GM12864 (cell line): ENCODE measurements around the gene NFU1.
"Not testable (repeated sequence)": the region's sequence is repeated elsewhere in the genome, so short reads cannot be mapped to it uniquely, and the experiment has no call there.

Experiments used
- DNase-seq: peaks from one replicate; pipeline ENCODE4 v3.0.0-alpha.2; 2011; ENCODE audit warnings: low read depth
- H3K4me3 ChIP-seq: 2 replicates; pipeline ENCODE4 v1.5.1; 2011; ENCODE audit warnings: mild to moderate bottlenecking, low read depth, low read length, control low read depth
- TF ChIP-seq, protein P1 (sequence below): IDR thresholded peaks from 2 replicates; pipeline ENCODE4 v1.5.1; 2011; ENCODE audit warnings: low read depth, mild to moderate bottlenecking, moderate library complexity, low read length, control low read depth, inconsistent platforms; ENCODE audit errors: missing control alignments

The NFU1 gene

DNA sequence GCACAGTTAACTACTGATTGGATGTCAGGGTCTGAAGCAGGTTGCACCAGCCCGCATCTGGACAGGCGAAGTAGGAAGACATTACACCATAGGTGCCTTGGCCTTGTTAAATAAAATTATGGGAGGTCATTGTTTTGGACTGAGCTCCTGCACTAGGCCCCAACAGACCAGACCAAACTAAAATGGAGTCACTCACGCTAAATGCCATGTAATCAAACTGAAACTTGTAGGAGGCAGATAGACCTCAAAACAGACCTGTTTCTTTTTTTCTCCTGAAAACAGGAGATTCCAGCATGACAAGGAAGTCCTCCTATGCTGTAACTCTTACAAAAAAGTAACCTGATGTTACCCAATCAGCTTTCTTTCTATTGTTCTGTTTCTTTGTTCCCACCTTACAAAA, 15.5 kb upstream of the NFU1 start:
- no peak overlapping the region for H3K4me3 ChIP-seq
- no peak for DNase-seq
- TF ChIP-seq, protein P1, sequence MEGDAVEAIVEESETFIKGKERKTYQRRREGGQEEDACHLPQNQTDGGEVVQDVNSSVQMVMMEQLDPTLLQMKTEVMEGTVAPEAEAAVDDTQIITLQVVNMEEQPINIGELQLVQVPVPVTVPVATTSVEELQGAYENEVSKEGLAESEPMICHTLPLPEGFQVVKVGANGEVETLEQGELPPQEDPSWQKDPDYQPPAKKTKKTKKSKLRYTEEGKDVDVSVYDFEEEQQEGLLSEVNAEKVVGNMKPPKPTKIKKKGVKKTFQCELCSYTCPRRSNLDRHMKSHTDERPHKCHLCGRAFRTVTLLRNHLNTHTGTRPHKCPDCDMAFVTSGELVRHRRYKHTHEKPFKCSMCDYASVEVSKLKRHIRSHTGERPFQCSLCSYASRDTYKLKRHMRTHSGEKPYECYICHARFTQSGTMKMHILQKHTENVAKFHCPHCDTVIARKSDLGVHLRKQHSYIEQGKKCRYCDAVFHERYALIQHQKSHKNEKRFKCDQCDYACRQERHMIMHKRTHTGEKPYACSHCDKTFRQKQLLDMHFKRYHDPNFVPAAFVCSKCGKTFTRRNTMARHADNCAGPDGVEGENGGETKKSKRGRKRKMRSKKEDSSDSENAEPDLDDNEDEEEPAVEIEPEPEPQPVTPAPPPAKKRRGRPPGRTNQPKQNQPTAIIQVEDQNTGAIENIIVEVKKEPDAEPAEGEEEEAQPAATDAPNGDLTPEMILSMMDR, result no peak

DNA sequence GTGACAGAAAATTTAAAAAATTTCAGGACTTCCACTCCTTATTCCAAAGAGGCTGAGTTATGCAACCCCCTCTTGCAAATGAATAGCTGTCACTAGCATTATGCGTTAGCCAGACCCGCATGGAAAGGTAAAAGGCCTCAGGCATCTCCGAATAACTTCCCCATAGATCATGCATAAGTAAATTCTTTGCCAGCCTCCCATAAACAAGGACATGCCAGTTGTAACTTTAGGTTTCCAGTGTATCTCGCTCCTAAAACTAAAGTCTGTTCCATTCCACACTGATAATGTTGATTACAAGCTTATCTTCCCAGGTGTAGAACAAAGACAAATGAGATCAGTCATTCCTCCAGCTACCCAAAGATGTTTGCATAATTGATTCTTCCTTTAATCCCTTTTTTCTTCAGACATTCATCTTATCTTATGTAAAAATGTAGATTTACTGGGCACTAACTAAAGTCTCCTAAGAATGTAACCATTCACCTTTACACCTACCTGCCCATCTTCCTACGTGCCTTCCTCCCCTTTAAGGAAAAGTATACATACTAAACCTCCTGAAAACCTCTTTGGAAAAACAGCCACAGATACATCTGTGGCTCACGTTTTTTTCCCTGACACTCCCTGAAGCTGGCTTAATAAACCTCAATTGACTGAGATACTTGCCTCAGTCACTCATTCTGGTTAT, 13.6 kb upstream of the NFU1 start:
- no peak overlapping the region for H3K4me3 ChIP-seq
- TF ChIP-seq, protein P1, result no peak
- DNase-seq, result no peak

GRCh38 chr2:69449906-69450305, 12.7 kb upstream of the NFU1 start:
- TF ChIP-seq, protein P1, result no peak
- no peak for DNase-seq
- no peak overlapping the region for H3K4me3 ChIP-seq

- DNase-seq, H3K4me3 ChIP-seq: not testable (repeated sequence)
These were observed 6.4 kb upstream of the NFU1 start for GRCh38 chr2:69443673-69444072.

- not testable (repeated sequence) for DNase-seq, H3K4me3 ChIP-seq
These were observed 2.3 kb upstream of the NFU1 start for GRCh38 chr2:69439499-69439898.

DNA sequence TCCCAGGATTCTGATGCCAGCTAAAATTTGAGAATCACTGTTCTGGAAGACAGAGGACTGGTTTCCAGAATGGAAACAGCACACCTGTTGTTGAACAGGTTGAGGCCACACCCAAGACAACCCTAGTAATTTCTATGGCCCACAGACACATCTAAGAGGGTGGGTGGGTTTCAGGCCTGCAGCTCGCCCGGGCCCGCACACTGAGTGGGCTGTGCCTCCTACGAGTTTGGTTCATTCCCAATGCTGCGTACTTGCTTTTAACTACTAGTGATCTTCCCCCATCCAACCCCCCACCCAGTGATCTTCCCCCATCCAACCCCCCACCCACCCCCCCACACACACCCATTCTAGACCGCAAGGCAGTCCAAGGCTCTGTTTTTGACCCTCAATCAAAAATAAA, 1.3 kb upstream of the NFU1 start:
- no peak for DNase-seq
- TF ChIP-seq, protein P1, result no peak
- no peak overlapping the region for H3K4me3 ChIP-seq

- peak overlapping the region; percentile 72 for H3K4me3 ChIP-seq
- TF ChIP-seq, protein P1, result no peak
- DNase-seq, result no peak
These were observed 518 bp upstream of the NFU1 start for GRCh38 chr2:69437751-69438154.

- no peak for DNase-seq
- TF ChIP-seq, protein P1, result no peak
- H3K4me3 ChIP-seq, result peak overlapping the region; percentile 72
These were observed 668 bp downstream of the NFU1 start for GRCh38 chr2:69436596-69436937.
